ENCODE results near the gene TNKS2. TPM values are rescaled to one million over a fixed set of nuclear protein-coding genes. Genes with fewer than 3 reads are reported as not detected.

Gene TNKS2
- total and polyA plus RNA-seq, 4 donors: 8.6 to 80.1 (median 23.3) TPM

DNA sequence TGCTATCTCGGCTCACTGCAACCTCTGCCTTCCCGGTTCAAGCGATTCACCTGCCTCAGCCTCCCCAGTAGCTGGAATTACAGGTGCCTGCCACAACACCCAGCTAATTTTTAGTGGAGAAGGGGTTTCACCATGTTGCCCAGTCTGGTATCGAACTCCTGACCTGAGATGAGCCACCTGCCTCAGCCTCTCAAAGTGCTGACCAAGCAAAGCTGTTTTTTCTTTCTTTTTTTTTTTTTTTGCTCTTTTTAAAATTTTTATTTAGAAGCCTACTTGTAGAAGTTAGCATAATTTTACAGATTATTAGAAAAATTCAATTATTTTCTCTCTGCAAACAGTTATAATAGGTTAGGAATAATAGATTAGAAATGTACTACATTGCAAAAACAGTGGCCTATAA, 112.2 kb downstream of the TNKS2 start:
- no peak for ATAC-seq (ENCODE audit: insufficient read depth, low FRiP score)
- no peak overlapping the region for H3K4me3 ChIP-seq
- H3K27ac ChIP-seq (ENCODE audit: low read depth in 1 of 2, low read length in 1 of 2): no peak overlapping the region
- TF ChIP-seq, protein P1, sequence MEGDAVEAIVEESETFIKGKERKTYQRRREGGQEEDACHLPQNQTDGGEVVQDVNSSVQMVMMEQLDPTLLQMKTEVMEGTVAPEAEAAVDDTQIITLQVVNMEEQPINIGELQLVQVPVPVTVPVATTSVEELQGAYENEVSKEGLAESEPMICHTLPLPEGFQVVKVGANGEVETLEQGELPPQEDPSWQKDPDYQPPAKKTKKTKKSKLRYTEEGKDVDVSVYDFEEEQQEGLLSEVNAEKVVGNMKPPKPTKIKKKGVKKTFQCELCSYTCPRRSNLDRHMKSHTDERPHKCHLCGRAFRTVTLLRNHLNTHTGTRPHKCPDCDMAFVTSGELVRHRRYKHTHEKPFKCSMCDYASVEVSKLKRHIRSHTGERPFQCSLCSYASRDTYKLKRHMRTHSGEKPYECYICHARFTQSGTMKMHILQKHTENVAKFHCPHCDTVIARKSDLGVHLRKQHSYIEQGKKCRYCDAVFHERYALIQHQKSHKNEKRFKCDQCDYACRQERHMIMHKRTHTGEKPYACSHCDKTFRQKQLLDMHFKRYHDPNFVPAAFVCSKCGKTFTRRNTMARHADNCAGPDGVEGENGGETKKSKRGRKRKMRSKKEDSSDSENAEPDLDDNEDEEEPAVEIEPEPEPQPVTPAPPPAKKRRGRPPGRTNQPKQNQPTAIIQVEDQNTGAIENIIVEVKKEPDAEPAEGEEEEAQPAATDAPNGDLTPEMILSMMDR (IDR thresholded peaks at IDR 0.05; ENCODE audit: control extremely low read depth, extremely low read depth): no peak
- no peaks in the 10 kb centered on the region for H3K9me3 ChIP-seq (ENCODE audit: control insufficient read depth in 4 of 4, insufficient read depth in 3 of 4, low read length in 3 of 4)
- H3K27me3 ChIP-seq (ENCODE audit: control insufficient read depth in 3 of 3, insufficient read depth in 3 of 3, low read length in 2 of 3): peaks cover 0 to 4% (median 3%) of the 10 kb centered on the region in 3 donors
- DNase-seq: no peak
- H3K4me1 ChIP-seq (ENCODE audit: control insufficient read depth in 5 of 5, insufficient read depth in 5 of 5, low read length in 5 of 5): peaks cover 0 to 17% (median 7%) of the 10 kb centered on the region in 5 donors
- H3K36me3 ChIP-seq (ENCODE audit: control insufficient read depth in 4 of 4, insufficient read depth in 4 of 4, low read length in 4 of 4): peaks cover 0 to 4% (median 0%) of the 10 kb centered on the region in 4 donors
- WGBS, 2 donors: 91 to 93% methylated on average over 4 of the region's 4 CpGs
- H3K9ac ChIP-seq (ENCODE audit: insufficient read depth in 1 of 2, low read length in 2 of 2): no peak overlapping the region

Small RNAs within 50 kb of the gene (small RNA-seq; reads per million reads assigned to genes)
- gene AL359198.2 (ENCODE audit: low replicate concordance) (not detected), gene SRP9P1 (ENCODE audit: low replicate concordance) (not detected)

Other genes with a start within 250 kb of the TNKS2 start
- gene PPP1R3C, start 165.4 kb upstream of the TNKS2 start, total RNA-seq: 10 to 100 TPM; 17.9 to 88.4 TPM
- gene PPP1R3C, start 165.4 kb upstream of the TNKS2 start, polyA plus RNA-seq: 1 to 10 TPM; 2.2 to 5.6 TPM
- 1 to 10 TPM in 1 of 2 donors, under 1 TPM in 1; 0.88 to 2.3 TPM for gene FGFBP3, start 111.1 kb downstream of the TNKS2 start, total RNA-seq
- gene FGFBP3, start 111.1 kb downstream of the TNKS2 start, polyA plus RNA-seq: 1 to 10 TPM in 1 of 2 donors, under 1 TPM in 1; 0.81 to 1.6 TPM
- 10 to 100 TPM; 29.2 to 80.0 TPM for gene BTAF1, start 125.3 kb downstream of the TNKS2 start, total RNA-seq
- gene BTAF1, start 125.3 kb downstream of the TNKS2 start, polyA plus RNA-seq: 10 to 100 TPM in 1 of 2 donors, 1 to 10 TPM in 1; 8.5 to 11.1 TPM

Data from lung (tissue), 13 donors.